PC-3 (cell line): ENCODE results near the gene ELAPOR1. TPM values are rescaled to one million over a fixed set of nuclear protein-coding genes. Genes with fewer than 3 reads are reported as not detected.

Source experiments
- total RNA-seq: library from RNA; depleted of rRNA; stranded (reverse); fragments of >200 nt; gene quantifications from 2 replicates; pipeline ENCODE4 v1.2.3, GENCODE V29; 2014; rRNA removed

ELAPOR1 gene
- total RNA-seq, 1 experiment from 2014 or later: 0.80 TPM

Other genes starting within 250 kb of the ELAPOR1 start
- gene GPSM2, start 237.1 kb upstream of the ELAPOR1 start, total RNA-seq: 48.5 and 56.6 TPM in 2 replicates
- 29.5 and 30.4 TPM in 2 replicates for gene CLCC1, start 150.6 kb upstream of the ELAPOR1 start, total RNA-seq
- gene WDR47, start 72.0 kb upstream of the ELAPOR1 start, total RNA-seq: 6.2 and 7.7 TPM in 2 replicates
- 23.5 and 32.0 TPM in 2 replicates for gene TAF13, start 38.1 kb upstream of the ELAPOR1 start, total RNA-seq
- gene TMEM167B, start 23.4 kb upstream of the ELAPOR1 start, total RNA-seq: 21.0 and 27.7 TPM in 2 replicates
- gene SARS1, start 99.8 kb downstream of the ELAPOR1 start, total RNA-seq: 146 and 158 TPM in 2 replicates
- gene CELSR2, start 135.4 kb downstream of the ELAPOR1 start, total RNA-seq: 3.6 and 6.4 TPM in 2 replicates
- gene PSRC1, start 169.0 kb downstream of the ELAPOR1 start, total RNA-seq: 33.8 and 34.5 TPM in 2 replicates
- not detected in 2 replicates for gene MYBPHL, start 192.9 kb downstream of the ELAPOR1 start, total RNA-seq